GM21390 (cell line): Measurements from ENCODE around the gene CLRN2.
"Not testable (repeated sequence)": the region's sequence is repeated elsewhere in the genome, so short reads cannot be mapped to it uniquely, and the experiment has no call there.

Experiments used
- ATAC-seq: cut with Tn5 transposase; IDR thresholded peaks from one replicate; pipeline ENCODE4 v1.9.1; 2021; ENCODE audit not compliant: unreplicated experiment

The CLRN2 gene

DNA sequence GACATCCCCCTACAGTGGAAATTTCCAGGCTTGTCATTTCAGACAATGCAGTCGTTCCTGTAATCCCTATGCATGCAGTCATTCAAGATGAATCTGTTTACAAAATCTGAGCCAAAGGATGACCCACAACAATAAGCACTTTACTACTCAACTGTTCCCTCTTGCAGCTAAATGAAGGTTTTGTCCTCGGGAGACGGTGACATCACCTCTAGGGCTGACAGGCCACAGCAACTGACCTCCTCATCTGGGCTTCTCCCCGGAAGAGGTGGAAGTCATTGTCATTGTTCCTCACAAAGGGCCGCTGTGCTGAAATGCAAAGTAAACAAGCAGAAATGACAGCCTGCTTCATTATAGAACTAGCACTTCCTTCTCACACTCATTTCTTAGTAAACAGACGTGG, 29.2 kb downstream of the CLRN2 start:
- no peak for ATAC-seq

GRCh38 chr4:17544831-17545234, 29.9 kb downstream of the CLRN2 start:
- no peak for ATAC-seq

- ATAC-seq = no peak
These were observed 30.6 kb downstream of the CLRN2 start for GRCh38 chr4:17545374-17546140.

DNA sequence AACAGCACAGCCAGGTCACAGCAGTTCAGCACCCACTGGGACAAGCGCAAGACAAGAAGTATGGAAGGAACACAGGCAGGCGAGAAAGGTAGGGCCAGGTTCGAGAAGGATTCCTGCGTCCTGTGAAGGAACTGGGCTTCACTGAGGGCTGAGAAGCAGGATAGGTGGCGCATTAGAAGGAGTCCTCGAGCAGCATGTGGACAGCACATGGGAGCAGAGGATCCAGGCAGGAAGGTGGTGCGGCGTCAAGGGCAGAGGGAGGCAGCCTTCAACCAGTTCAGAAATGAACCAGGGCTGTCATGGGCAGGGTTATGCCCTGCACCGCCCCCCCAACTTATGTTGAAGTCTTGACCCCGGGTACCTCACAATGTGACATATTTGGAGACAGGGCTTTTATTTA, 31.3 kb downstream of the CLRN2 start:
- no peak for ATAC-seq

- no peak for ATAC-seq
These were observed 31.7 kb downstream of the CLRN2 start for GRCh38 chr4:17546678-17547077.

GRCh38 chr4:17550549-17550948, 35.6 kb downstream of the CLRN2 start:
- no peak for ATAC-seq

GRCh38 chr4:17552427-17552826, 37.5 kb downstream of the CLRN2 start:
- no peak for ATAC-seq

DNA sequence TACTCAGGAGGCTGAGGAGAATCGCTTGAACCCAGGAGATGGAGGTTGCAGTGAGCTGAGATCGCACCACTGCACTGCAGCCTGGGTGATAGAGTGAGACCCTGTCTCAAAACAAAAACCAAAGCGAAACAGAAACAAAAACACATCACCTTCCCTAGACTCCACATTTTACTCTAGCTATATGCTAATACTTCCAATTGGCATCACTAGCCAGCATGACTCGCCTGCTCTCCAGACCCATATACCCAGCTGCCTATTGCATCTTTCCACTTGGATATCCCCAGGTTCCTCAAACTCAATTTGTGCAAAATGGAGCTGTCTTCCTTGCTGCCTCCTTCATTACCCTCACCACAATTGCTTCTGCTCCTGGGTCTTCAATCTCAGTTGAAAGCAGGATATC, 39.6 kb downstream of the CLRN2 start:
- ATAC-seq = no peak

DNA sequence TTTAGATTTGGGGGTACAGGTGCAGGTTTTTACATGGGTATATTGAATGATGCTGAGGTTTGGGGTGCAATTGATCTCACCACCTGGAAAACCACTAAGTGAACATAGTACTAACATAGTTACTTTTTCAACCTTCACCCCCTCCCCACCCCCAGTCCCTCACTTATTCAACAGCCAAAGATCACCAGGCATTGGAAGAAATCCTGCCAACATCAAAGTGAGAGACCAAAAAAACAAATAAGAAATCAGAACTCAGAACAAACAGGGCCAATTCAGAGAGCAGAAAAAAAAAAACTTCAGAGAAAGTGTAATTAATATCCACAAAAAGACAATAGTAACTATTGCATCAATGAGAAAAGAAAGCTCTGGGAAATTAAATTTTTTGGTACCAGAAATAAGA, 41.5 kb downstream of the CLRN2 start:
- ATAC-seq = no peak

DNA sequence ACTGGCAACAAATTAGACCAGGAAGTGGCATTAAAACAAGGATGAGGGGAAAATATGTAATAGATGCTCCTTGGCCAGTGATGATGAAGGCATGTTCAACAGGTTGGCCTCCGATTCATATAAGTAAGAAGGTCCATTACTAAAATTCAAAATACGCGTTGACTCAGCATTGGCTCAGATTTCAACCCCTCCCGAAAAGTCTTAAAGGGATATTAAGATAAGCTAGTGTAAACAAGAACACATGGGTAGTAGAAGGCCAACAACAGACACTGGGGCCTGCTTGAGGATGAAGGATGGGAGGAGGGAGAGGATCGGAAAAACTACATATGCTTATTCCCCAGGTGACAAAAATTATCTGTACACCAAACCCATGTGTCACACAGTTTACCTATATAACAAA, 42.9 kb downstream of the CLRN2 start:
- no peak for ATAC-seq

DNA sequence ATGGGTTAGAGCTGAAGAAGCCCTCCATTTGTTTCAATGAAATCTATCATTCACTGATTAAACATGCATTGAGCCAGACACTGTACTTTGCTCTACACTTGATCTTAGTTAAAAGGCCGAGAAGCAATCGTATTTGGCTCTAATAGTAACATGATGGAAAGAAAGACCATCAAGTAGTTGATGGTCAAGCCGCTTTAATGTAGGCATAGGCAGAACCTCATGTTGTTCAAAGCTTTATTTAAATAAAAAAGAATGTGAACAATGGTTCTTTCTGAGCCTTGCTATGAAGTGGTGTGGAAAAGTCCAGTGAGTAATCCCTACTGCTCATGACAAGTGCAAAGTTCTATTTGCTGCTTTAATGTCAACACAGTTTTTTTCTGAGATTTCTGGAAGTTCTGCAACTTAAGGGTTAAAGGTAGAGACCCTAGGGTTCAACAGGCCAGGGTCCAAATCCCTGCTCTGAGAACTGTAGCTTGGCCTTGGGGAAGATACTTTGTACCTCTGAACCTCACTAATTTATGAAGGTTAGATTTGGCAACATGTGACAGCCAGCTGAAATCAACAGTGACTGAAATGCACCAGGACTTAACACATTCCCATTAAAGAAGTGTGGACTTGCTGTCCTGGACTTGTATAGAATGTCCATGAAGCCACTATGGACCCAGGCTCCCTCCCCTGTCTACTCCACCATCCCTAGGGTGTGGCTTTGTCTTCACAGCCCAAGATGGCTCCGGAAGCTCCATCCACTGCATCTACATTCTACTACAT, 44.2 kb downstream of the CLRN2 start:
- no peak for ATAC-seq

DNA sequence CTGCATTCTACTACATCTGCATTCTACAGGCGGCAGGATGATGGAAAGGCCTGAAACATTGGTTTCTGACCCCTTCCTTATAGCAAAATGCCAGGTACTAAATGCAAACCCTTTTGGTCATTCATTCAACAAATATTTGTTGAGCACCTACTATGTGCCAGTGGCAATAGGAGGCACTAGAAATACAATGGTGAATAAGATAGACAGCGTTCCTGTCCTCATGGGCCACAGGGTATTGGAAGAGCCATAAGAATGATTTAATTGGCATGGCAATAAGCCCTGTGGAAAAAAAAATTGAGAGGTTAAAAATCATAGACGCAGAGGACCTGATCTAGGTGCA, 44.7 kb downstream of the CLRN2 start:
- no peak for ATAC-seq

GRCh38 chr4:17560065-17560673, 45.2 kb downstream of the CLRN2 start:
- ATAC-seq = no peak

DNA sequence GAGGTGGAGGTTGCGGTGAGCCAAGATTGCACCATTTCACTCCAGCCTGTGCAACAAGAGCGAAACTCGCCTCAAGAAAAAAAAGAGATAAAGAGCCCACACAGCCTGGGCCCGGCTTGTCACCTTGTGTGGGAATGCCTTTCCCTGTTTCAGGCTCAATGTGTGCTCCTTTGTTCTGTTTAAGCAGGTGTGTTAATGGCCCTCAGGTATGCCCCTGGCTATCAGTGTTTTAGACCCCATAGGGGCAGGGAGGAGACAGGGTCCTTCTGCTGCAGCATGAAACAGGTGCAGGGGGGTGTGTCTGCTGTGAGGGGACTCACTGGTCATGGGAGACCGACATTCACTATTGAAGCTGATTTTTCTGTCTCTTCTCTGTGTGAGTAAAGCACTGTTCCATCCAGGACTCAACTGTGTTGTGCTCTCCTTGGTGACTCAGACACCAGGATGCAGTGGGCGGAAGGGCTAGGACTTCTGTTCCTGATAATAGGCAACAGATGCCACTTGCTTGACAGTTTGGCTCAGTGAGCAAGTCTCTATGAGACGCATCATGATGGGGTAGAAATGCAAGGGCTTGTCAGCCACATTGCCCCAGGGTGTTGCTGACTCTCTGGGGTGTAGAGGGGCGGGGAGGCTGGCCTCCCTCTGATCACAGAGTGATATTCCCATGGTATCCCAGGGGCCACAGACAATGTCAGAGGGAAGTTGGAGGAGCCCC, 46.4 kb downstream of the CLRN2 start:
- ATAC-seq = no peak

DNA sequence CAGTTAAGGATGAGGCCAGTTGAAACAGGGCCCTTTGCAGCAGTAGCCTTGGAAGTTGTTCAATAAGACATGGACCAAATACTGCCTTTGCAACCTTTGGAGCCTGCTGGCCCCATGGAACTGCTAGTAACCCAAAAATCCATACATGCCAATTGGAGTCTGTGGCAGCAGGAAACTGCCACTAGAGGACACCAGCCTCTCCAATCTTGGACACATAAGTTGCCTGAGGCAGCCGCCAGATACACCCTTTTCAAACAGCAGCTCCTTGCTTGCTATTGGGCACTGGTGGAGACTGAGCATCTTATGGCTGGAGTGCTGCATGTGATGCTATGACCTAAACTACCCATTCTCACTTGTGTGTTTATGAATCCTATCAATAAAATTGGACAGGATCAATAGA, 47.2 kb downstream of the CLRN2 start:
- ATAC-seq = no peak

- no peak for ATAC-seq
These were observed 50.9 kb downstream of the CLRN2 start for GRCh38 chr4:17565846-17566245.

- ATAC-seq = no peak
These were observed 52.3 kb downstream of the CLRN2 start for GRCh38 chr4:17567271-17567670.

DNA sequence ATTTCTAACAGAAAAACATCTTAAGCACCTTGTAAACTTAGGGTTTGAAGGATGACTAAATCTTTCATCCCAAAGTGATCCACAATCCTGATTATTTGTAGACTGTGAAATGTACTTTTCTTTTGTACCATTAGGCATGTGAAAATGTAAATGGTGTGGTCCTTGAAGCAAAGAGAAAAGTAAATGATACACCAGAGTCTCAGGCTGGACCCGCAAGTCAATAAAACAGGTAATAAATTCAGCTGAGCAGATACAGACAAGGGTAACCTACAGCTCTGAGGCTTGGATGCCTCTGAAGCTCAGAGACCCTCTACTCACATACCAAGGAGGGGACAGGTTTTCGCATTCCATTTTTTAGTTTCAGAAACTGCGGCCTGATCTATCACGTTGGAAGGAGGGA, 59.2 kb downstream of the CLRN2 start:
- ATAC-seq = no peak

- not testable (repeated sequence) for ATAC-seq
These were observed 60.2 kb downstream of the CLRN2 start for GRCh38 chr4:17575177-17575576.
